ENCODE results near the gene PPP1R9B. TPM values are rescaled to one million over a fixed set of nuclear protein-coding genes. Genes with fewer than 3 reads are reported as not detected.
A peak's percentile ranks its signal among the peaks of the same experiment; 100 is the strongest.

Gene PPP1R9B
- total RNA-seq, 1 donor from 2014 or later: 103 TPM

DNA sequence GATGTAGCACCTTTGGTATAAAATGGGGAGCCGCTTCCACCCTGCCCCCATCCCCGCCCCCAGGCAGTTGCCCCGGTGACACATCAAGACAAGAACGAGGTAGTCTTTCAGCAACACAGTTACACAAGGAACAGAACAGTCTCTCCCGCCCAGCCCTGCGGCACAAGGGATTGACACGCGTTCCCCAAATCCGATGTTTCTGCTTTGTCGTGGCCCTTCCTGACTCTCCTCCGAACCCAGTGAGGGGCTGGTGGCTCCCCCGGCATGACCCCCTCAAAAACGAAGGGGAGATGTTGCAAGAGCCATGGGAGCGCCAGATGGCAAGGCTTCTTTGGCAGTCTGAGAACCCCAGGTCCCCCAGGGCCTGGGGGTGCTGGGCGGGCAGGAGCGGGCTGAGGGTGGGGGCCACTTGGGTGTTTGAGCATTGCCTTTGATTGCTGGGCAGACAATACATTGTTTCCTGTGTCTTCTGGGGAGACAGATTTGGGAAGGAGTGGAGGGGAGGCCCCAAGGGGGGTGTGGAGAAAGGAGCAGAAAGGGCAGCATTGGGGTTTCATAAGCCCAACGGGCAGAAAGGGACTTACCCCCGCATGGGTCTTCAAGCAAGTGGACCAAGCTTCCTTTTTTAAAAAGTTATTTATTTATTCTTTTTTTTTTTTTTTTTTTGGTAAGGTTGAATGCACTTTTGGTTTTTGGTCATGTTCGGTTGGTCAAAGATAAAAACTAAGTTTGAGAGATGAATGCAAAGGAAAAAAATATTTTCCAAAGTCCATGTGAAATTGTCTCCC lies 34.3 kb upstream of the PPP1R9B start:
- intact Hi-C loops (cut with DNase I): no loop called here
- peak; percentile 58 for ATAC-seq
- H3K4me1 ChIP-seq: peaks cover 6% of the 10 kb centered on the region

DNA sequence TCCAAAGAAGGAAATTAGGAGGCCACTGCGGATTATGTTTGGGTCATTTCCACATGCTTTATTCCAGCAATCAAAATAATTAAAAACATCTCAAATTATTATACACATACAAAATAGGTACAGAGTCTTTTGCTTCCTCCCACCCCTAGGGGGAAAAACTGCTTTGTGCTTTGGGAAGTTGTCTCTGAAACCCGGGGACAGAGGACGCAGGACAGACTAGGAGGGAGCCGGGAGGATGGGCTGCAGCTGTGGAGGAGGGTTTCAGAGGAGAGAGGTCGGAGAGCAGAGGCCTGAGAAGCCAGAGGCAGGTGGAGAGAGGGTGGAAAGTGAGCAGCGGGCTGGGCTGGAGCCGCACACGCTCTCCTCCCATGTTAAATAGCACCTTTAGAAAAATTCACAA lies 33.6 kb upstream of the PPP1R9B start:
- Histone ChIP-seq H3K4me1 (peaks cover 6% of the 10 kb centered on the region), H3K9me3 (no peaks in the 10 kb centered on the region), H3K4me3 (no peak overlapping the region), H3K27me3 (no peaks in the 10 kb centered on the region), H3K27ac (peak overlapping the region; percentile 17), H3K36me3 (peaks cover 23% of the 10 kb centered on the region)
- ATAC-seq (no peak), DNase-seq (no peak)
- TF ChIP-seq, protein P1, sequence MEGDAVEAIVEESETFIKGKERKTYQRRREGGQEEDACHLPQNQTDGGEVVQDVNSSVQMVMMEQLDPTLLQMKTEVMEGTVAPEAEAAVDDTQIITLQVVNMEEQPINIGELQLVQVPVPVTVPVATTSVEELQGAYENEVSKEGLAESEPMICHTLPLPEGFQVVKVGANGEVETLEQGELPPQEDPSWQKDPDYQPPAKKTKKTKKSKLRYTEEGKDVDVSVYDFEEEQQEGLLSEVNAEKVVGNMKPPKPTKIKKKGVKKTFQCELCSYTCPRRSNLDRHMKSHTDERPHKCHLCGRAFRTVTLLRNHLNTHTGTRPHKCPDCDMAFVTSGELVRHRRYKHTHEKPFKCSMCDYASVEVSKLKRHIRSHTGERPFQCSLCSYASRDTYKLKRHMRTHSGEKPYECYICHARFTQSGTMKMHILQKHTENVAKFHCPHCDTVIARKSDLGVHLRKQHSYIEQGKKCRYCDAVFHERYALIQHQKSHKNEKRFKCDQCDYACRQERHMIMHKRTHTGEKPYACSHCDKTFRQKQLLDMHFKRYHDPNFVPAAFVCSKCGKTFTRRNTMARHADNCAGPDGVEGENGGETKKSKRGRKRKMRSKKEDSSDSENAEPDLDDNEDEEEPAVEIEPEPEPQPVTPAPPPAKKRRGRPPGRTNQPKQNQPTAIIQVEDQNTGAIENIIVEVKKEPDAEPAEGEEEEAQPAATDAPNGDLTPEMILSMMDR (IDR thresholded peaks at IDR 0.05): no peak
- intact Hi-C loops (cut with DNase I): no loop called here

More for the DNA sequence above, 34.3 kb upstream of the PPP1R9B start:
- Histone ChIP-seq H3K9me3 (no peaks in the 10 kb centered on the region), H3K36me3 (peaks cover 30% of the 10 kb centered on the region), H3K27ac (no peak overlapping the region), H3K27me3 (no peaks in the 10 kb centered on the region), H3K4me3 (no peak overlapping the region)
- DNase-seq: peak; percentile 76
- TF ChIP-seq, protein P1 (IDR thresholded peaks at IDR 0.05): no peak

DNA sequence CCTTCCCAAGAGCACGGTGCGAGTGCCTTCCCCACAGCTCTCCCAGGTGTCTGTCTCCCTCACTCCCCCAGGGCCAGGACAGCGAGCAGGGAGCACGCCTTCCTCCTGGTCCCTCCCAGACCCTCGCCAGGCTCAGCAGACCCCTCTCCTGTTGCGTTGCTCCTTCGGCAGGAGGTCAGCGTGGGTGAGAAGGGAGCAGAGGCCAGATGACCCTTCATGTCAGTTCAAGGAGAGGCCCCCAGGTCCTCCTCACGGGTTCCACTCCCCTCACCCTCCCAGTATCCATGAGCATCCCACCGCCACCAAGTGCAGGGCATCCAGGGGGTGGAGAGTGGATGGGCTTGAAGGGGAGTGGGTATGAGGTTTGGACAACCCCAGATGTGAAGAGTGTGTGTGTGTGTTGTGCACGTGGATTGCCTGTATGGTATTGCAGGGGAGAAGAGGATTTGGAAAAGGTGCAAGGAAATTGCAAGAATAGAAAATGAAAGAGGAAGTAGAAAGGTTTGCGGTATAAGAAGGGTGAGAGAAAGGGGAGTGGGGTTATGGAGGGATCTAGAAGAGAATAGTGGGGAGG lies 33.0 kb upstream of the PPP1R9B start:
- Histone ChIP-seq H3K4me3 (no peak overlapping the region), H3K36me3 (peaks cover 17% of the 10 kb centered on the region), H3K27me3 (no peaks in the 10 kb centered on the region), H3K27ac (peak overlapping the region; percentile 24), H3K4me1 (peaks cover 10% of the 10 kb centered on the region), H3K9me3 (no peaks in the 10 kb centered on the region)
- TF ChIP-seq, protein P1 (IDR thresholded peaks at IDR 0.05): no peak
- intact Hi-C loops (cut with DNase I): no loop called here
- DNase-seq (no peak), ATAC-seq (peak; percentile 23)

DNA sequence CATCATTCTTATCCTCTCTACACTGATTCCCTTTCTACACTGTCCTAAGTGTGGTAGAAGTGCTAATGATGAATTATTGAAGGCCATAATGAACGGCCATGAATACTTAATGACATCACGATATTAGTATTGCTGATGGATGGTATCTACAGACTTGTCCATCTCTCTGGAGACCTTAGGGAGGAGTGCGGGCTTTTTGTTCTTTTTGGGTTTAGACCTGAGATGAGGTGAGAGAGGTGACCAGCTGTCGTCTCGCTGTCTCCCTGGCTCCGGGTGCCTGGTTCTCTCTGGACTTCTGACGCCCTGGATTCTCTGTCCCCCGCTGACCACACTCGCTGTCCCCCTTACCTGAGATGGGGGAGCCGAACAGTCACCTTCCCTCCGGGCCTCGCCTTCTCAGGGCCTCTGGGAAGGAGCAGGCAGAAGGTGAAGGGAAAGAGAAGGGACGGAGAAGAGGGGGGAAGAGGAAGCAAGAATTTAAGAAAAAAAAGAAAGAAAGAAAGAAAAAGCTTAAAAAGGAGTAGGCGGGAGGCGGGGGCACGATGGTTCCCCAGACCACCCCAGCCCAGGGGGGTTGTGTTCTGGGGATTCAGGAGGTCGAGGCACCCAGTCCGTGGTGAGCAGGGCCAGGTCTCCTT lies 32.4 kb upstream of the PPP1R9B start:
- intact Hi-C loops (cut with DNase I): no loop called here
- Histone ChIP-seq H3K36me3 (peaks cover 12% of the 10 kb centered on the region), H3K9me3 (no peaks in the 10 kb centered on the region), H3K4me3 (no peak overlapping the region), H3K27ac (peak overlapping the region; percentile 24), H3K4me1 (peaks cover 16% of the 10 kb centered on the region), H3K27me3 (no peaks in the 10 kb centered on the region)
- DNase-seq: no peak
- TF ChIP-seq, protein P1 (IDR thresholded peaks at IDR 0.05): no peak
- no peak for ATAC-seq

DNA sequence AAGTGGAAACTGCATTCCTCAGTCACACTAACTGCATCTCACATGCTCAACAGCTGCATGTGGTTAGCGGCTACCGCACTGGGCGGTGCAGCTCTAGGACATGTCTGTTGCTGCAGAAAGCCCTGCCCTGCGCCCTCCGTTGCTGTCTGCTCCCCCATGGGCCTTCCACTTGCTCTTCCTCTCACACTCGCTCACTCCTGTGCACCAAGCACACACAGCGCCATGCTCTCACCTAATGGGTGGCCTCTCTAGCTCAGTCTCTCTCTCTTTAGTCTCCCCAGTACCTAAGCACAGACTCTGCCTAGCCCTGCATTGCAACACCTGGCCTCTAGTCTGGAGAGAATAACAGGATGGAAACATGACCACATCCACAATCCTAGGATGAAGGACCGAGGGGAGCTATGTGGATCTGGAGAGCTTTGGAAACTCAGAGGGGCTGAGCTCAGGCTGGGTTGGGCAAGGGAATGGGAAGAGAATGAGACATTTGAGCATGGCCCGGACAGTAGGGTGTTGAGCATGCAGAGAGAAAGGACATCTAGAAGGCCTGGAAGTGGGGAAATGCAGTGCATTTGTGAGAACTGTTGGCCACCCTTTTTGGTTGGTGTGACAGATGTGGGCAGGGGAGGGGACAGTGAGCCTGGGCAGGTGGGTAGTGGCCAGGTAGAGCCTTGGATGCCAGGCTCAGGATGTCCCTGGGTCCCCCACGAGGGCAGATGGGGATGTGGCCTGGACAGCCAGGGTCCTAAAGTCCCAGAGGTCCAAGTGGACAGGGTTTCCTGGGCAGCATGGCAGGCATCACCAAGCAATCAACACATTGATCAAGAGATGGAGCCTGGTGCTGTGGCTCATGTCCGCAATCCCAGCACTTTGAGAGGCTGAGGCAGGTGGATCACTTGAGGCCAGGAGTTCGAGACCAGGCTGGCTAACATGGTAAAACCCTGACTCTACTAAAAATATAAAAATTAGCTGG lies 31.4 kb upstream of the PPP1R9B start:
- DNase-seq: no peak
- H3K27ac ChIP-seq: no peak overlapping the region
- intact Hi-C loops (cut with DNase I): no loop called here

More for the DNA sequence above, 31.4 kb upstream of the PPP1R9B start:
- TF ChIP-seq, protein P1 (IDR thresholded peaks at IDR 0.05): no peak
- Histone ChIP-seq H3K36me3 (peaks cover 8% of the 10 kb centered on the region), H3K4me1 (peaks cover 26% of the 10 kb centered on the region), H3K9me3 (no peaks in the 10 kb centered on the region), H3K4me3 (no peak overlapping the region), H3K27me3 (no peaks in the 10 kb centered on the region)
- no peak for ATAC-seq

Data from upper lobe of right lung (tissue), 1 donor.